Activated CD8-positive, alpha-beta T cell treated with anti-CD3 and anti-CD28 coated beads for 36 hours (primary cell): ENCODE data around the gene TRPC3. TPM values are rescaled to one million over a fixed set of nuclear protein-coding genes. Genes with fewer than 3 reads are reported as not detected.

Experiments
- ATAC-seq: fragments of 200-7000 bp; cut with Tn5 transposase; one replicate; pipeline ENCODE4 v1.10.0; 2021; ENCODE audit warnings: mild to moderate bottlenecking, moderate library complexity
- CTCF ChIA-PET: fragments of 350-600 bp; sonication (Branson Sonifier 250); formaldehyde crosslinking; loops from one replicate; lab custom pipeline; 2021; ENCODE audit warnings: antibody characterized with exemption; lab: Charles Lee
- POLR2A ChIA-PET: fragments of 350-600 bp; sonication (Branson Sonifier 250); formaldehyde crosslinking; loops from one replicate; lab custom pipeline; 2021; ENCODE audit warnings: antibody characterized with exemption; lab: Charles Lee
- DNase-seq: peaks from one replicate; pipeline ENCODE4 v3.0.0-alpha.2; 2020
- H3K27ac Mint-ChIP-seq: one replicate; pipeline ENCODE4 v1.8.0; 2021; ENCODE audit warnings: mild to moderate bottlenecking, mixed read lengths
- H3K27me3 Mint-ChIP-seq: one replicate; pipeline ENCODE4 v1.8.0; 2021; ENCODE audit warnings: mixed read lengths
- H3K36me3 Mint-ChIP-seq: one replicate; pipeline ENCODE4 v1.8.0; 2021; ENCODE audit warnings: low read depth, mixed read lengths
- H3K4me1 Mint-ChIP-seq: one replicate; pipeline ENCODE4 v1.8.0; 2021; ENCODE audit warnings: low read depth, mixed read lengths
- H3K4me3 Mint-ChIP-seq: one replicate; pipeline ENCODE4 v1.8.0; 2021; ENCODE audit warnings: mild to moderate bottlenecking, moderate library complexity, mixed read lengths
- H3K9me3 Mint-ChIP-seq: one replicate; pipeline ENCODE4 v1.8.0; 2021; ENCODE audit warnings: mixed read lengths
- intact Hi-C: fragments of 100-400 bp; cut with micrococcal nuclease; formaldehyde crosslinking; loops from one replicate; pipeline ENCODE4 v1.10.0; 2022
- total RNA-seq, 2 experiments: library from RNA; stranded (reverse); gene quantifications; one replicate each; pipeline ENCODE4 v1.2.3, GENCODE V29; 2021
- TF ChIP-seq, protein P1 (sequence below): fragments of 200-600 bp; IDR thresholded peaks from one replicate; pipeline ENCODE4 v1.8.0; 2022; ENCODE audit warnings: antibody characterized with exemption, mild to moderate bottlenecking

Gene TRPC3
- total RNA-seq, 2 experiments from 2014 or later, result 0.13 to 0.16 TPM

- Mint-ChIP-seq H3K27me3 (no peaks in the 10 kb centered on the region), H3K27ac (no peak overlapping the region), H3K9me3 (no peaks in the 10 kb centered on the region), H3K4me1 (no peaks in the 10 kb centered on the region), H3K36me3 (peaks cover 2% of the 10 kb centered on the region), H3K4me3 (no peak overlapping the region)
- DNase-seq, result no peak
- ChIA-PET CTCF (no interaction called here), POLR2A (no interaction called here)
- TF ChIP-seq, protein P1, sequence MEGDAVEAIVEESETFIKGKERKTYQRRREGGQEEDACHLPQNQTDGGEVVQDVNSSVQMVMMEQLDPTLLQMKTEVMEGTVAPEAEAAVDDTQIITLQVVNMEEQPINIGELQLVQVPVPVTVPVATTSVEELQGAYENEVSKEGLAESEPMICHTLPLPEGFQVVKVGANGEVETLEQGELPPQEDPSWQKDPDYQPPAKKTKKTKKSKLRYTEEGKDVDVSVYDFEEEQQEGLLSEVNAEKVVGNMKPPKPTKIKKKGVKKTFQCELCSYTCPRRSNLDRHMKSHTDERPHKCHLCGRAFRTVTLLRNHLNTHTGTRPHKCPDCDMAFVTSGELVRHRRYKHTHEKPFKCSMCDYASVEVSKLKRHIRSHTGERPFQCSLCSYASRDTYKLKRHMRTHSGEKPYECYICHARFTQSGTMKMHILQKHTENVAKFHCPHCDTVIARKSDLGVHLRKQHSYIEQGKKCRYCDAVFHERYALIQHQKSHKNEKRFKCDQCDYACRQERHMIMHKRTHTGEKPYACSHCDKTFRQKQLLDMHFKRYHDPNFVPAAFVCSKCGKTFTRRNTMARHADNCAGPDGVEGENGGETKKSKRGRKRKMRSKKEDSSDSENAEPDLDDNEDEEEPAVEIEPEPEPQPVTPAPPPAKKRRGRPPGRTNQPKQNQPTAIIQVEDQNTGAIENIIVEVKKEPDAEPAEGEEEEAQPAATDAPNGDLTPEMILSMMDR, result no peak
- intact Hi-C loops, result no loop called here
- no peak for ATAC-seq
Observed at GRCh38 chr4:121829511-121829910, 122.3 kb downstream of the TRPC3 start.

Other genes with a start within 250 kb of the TRPC3 start
- not detected for gene SMIM43, start 186.9 kb downstream of the TRPC3 start, total RNA-seq
- 10 to 100 TPM; 75.8 to 76.8 TPM for gene EXOSC9, start 150.7 kb downstream of the TRPC3 start, total RNA-seq
- 100 to 1,000 TPM; 102 to 105 TPM for gene CCNA2, start 128.2 kb downstream of the TRPC3 start, total RNA-seq
- 10 to 100 TPM; 12.7 to 15.8 TPM for gene BBS7, start 81.6 kb downstream of the TRPC3 start, total RNA-seq
- 10 to 100 TPM; 17.9 to 19.0 TPM for gene BLTP1, start 200.3 kb upstream of the TRPC3 start, total RNA-seq